ENCODE data around the gene INTS15. TPM values are rescaled to one million over a fixed set of nuclear protein-coding genes. Genes with fewer than 3 reads are reported as not detected.

INTS15 gene
- total and polyA plus RNA-seq, 9 of the 15 experiments (the other 6 are each of a cell fraction or from before 2014, with no cell fraction given): 0.52 to 28.9 (median 11.6) TPM

- H3K9me3 ChIP-seq (replicated peaks; ENCODE audit: control insufficient read depth, insufficient read depth, low read depth, low read length): no peaks in the 10 kb centered on the region
- H3K9me1 ChIP-seq (ENCODE audit: control insufficient read depth, insufficient read depth, low read length): no peaks in the 10 kb centered on the region
- no TSS peak for BruUV-seq (replicated peaks)
- no peak overlapping the region for H3K4me2 ChIP-seq (ENCODE audit: insufficient read depth, low read length)
- no peak overlapping the region for H2AFZ ChIP-seq (ENCODE audit: low read depth, low read length)
- peaks cover 0 to 2% of the 10 kb centered on the region in 2 experiments; a peak in 1 of 5 replicates for H3K27me3 ChIP-seq (ENCODE audit: control insufficient read depth in 2 of 2, insufficient read depth in 2 of 2, low read length in 2 of 2)
- intact Hi-C loops (cut with micrococcal nuclease) (no loop called here), in situ Hi-C loops (cut with MboI) (no loop called here)
- no peak overlapping the region for H3K4me3 ChIP-seq
- no peak overlapping the region for H3K9ac ChIP-seq (ENCODE audit: insufficient read depth in 1 of 2, low read depth in 2 of 2, low read length in 2 of 2)
- H4K20me1 ChIP-seq (replicated peaks; ENCODE audit: control insufficient read depth, insufficient read depth, low read length): no peaks in the 10 kb centered on the region
- TF ChIP-seq ZBTB33 (CRISPR knock-in tag; IDR thresholded peaks at IDR 0.05): no peak
- ATAC-seq (no peak), FAIRE-seq (no peak), DNase-seq (ENCODE audit: extremely low read depth in 1 of 4, low spot score in 3 of 4) (no peak)
- H3K4me1 ChIP-seq (replicated peaks in 1 of 2; ENCODE audit: control insufficient read depth in 2 of 2, insufficient read depth in 2 of 2, low read length in 2 of 2): 0 out of 5 replicates have a peak, but pooled peaks cover 0 to 2% of the 10 kb centered on the region in 2 experiments
- H3K27ac ChIP-seq (ENCODE audit: extremely low read depth, low read depth, low read length): no peak overlapping the region
- peaks cover 33% of the 10 kb centered on the region; the same call in 2 of the 3 replicates for H3K36me3 ChIP-seq (ENCODE audit: control insufficient read depth, insufficient read depth, low read length)
- H3K79me2 ChIP-seq (ENCODE audit: control insufficient read depth, insufficient read depth, low read length): no peaks in the 10 kb centered on the region
- ChIA-PET CTCF (ENCODE audit: low intra/inter-chr PET ratio) (no interaction called here), POLR2A (interaction anchor here (0.6 kb wide), 1 partner anchor 791 kb away, joined by 3 read pairs; no protein-coding TSS in a partner anchor)
- 88% methylated on average over 11 of the region's 38 CpGs for WGBS (ENCODE audit: insufficient coverage, low coverage, missing lambda C conversion rate)
Observed at GRCh38 chr7:6607651-6608051, 17.8 kb downstream of the INTS15 start.

- H3K9me1 ChIP-seq (ENCODE audit: control insufficient read depth, insufficient read depth, low read length): no peaks in the 10 kb centered on the region
- WGBS (ENCODE audit: insufficient coverage, low coverage, missing lambda C conversion rate): 94% methylated on average over 15 of the region's 27 CpGs
- BruUV-seq (replicated peaks): no TSS peak
- no peak for ATAC-seq
- H3K4me3 ChIP-seq: no peak overlapping the region
- peaks cover 31% of the 10 kb centered on the region; the same call in 1 of the 3 replicates for H3K36me3 ChIP-seq (ENCODE audit: control insufficient read depth, insufficient read depth, low read length)
- intact Hi-C loops (cut with micrococcal nuclease): no loop called here
- H3K9ac ChIP-seq (ENCODE audit: insufficient read depth in 1 of 2, low read depth in 2 of 2, low read length in 2 of 2): no peak overlapping the region
- ChIA-PET POLR2A (interaction anchor here (0.7 to 1.5 kb wide), 2 partner anchors 13 to 125 kb away, joined by 3 read pairs; no protein-coding TSS in a partner anchor), CTCF (ENCODE audit: low intra/inter-chr PET ratio) (no interaction called here)
- H3K27me3 ChIP-seq (ENCODE audit: control insufficient read depth in 2 of 2, insufficient read depth in 2 of 2, low read length in 2 of 2): peaks cover 0 to 5% of the 10 kb centered on the region in 2 experiments; a peak in 1 of 5 replicates
- H3K79me2 ChIP-seq (ENCODE audit: control insufficient read depth, insufficient read depth, low read length): no peaks in the 10 kb centered on the region
- DNase-seq (ENCODE audit: extremely low read depth in 1 of 4, low spot score in 3 of 4): no peak
- no peak overlapping the region for H3K4me2 ChIP-seq (ENCODE audit: insufficient read depth, low read length)
- H3K9me3 ChIP-seq (replicated peaks; ENCODE audit: control insufficient read depth, insufficient read depth, low read depth, low read length): no peaks in the 10 kb centered on the region
- FAIRE-seq: no peak
- no peak overlapping the region for H2AFZ ChIP-seq (ENCODE audit: low read depth, low read length)
- H3K4me1 ChIP-seq (replicated peaks in 1 of 2; ENCODE audit: control insufficient read depth in 2 of 2, insufficient read depth in 2 of 2, low read length in 2 of 2): 0 out of 5 replicates have a peak, but pooled peaks cover 0 to 2% of the 10 kb centered on the region in 2 experiments
- H3K27ac ChIP-seq (ENCODE audit: extremely low read depth, low read depth, low read length): no peak overlapping the region
- TF ChIP-seq ZSCAN32 (CRISPR knock-in tag; IDR thresholded peaks at IDR 0.05) (no peak), ZC3H4 (CRISPR knock-in tag; IDR thresholded peaks at IDR 0.05; ENCODE audit: borderline replicate concordance) (no peak), ZNF785 (CRISPR knock-in tag; IDR thresholded peaks at IDR 0.05) (no peak), ZNF324 (CRISPR knock-in tag; IDR thresholded peaks at IDR 0.05) (no peak), TGIF2 (CRISPR knock-in tag; IDR thresholded peaks at IDR 0.05) (no peak), ZNF609 (CRISPR knock-in tag; IDR thresholded peaks at IDR 0.05; ENCODE audit: borderline replicate concordance) (no peak)
- in situ Hi-C loops (cut with MboI): no loop called here
- no peaks in the 10 kb centered on the region for H4K20me1 ChIP-seq (replicated peaks; ENCODE audit: control insufficient read depth, insufficient read depth, low read length)
Observed at GRCh38 chr7:6608081-6608480, 18.3 kb downstream of the INTS15 start.

Data from K562 (cell line).